ENCODE data around the gene NUDCD3. TPM values are rescaled to one million over a fixed set of nuclear protein-coding genes. Genes with fewer than 3 reads are reported as not detected.

NUDCD3 gene
- total and polyA plus RNA-seq, 2 of the 8 experiments (the other 6 are each of a cell fraction or from before 2014, with no cell fraction given) = 35.2 to 93.7 TPM

- Histone ChIP-seq H3K9ac (replicated peaks in 1 of 4; ENCODE audit: extremely low read depth in 1 of 4, low read depth in 3 of 4, low read length in 3 of 4) (no peak overlapping the region), H4K91ac (replicated peaks; ENCODE audit: insufficient read length, low read length) (no peak overlapping the region), H3K56ac (replicated peaks; ENCODE audit: insufficient read length, low read depth, low read length) (no peak overlapping the region), H2AK5ac (ENCODE audit: low read depth, low read length) (no peak overlapping the region), H2BK5ac (ENCODE audit: low read depth, low read length) (no peak overlapping the region), H3K27me3 (replicated peaks in 1 of 4; ENCODE audit: control insufficient read depth in 3 of 4, extremely low read depth in 1 of 4, insufficient read depth in 3 of 4, low read length in 3 of 4) (no peaks in the 10 kb centered on the region), H2BK12ac (ENCODE audit: low read depth, low read length) (no peak overlapping the region), H3K4ac (replicated peaks; ENCODE audit: insufficient read length, low read depth, low read length) (no peak overlapping the region), H3K23ac (ENCODE audit: insufficient read length) (no peak overlapping the region), H3K14ac (ENCODE audit: insufficient read length) (no peak overlapping the region), H3K79me2 (ENCODE audit: control insufficient read depth in 1 of 2, insufficient read depth in 2 of 2, low read length in 2 of 2) (peaks cover 0 to 21% of the 10 kb centered on the region in 2 experiments; a peak in 2 of 4 replicates), H4K8ac (ENCODE audit: extremely low read depth, insufficient read depth, low read length) (no peak overlapping the region), H3K9me3 (ENCODE audit: insufficient read depth in 2 of 2, low read depth in 1 of 2, low read length in 1 of 2) (no peaks in the 10 kb centered on the region), H2BK120ac (replicated peaks; ENCODE audit: low read depth, low read length) (no peak overlapping the region), H3K4me1 (replicated peaks in 1 of 4; ENCODE audit: control insufficient read depth in 3 of 4, insufficient read depth in 4 of 4, low read length in 3 of 4) (peaks cover under 1 to 10% (median 2%) of the 10 kb centered on the region in 4 experiments; a peak in 5 of 7 replicates), H3K18ac (ENCODE audit: extremely low read depth, low read length) (no peak overlapping the region), H2BK20ac (ENCODE audit: low read length) (no peak overlapping the region), H3K27ac (ENCODE audit: low read depth, low read length) (no peak overlapping the region), H4K5ac (ENCODE audit: insufficient read length, low read depth, low read length) (no peak overlapping the region), H3K4me3 (ENCODE audit: extremely low read depth in 1 of 4, insufficient read depth in 2 of 4, low read depth in 3 of 4, low read length in 4 of 4) (no peak overlapping the region), H2BK15ac (ENCODE audit: low read length) (no peak overlapping the region), H3K36me3 (ENCODE audit: control insufficient read depth in 2 of 4, insufficient read depth in 4 of 4, low read length in 3 of 4) (peaks cover 0 to 8% (median 3%) of the 10 kb centered on the region in 4 experiments; a peak in 1 of 8 replicates), H4K20me1 (replicated peaks in 1 of 2; ENCODE audit: control insufficient read depth in 1 of 2, insufficient read depth in 2 of 2, low read length in 2 of 2) (peaks cover 0 to 7% of the 10 kb centered on the region in 2 experiments), H2AFZ (ENCODE audit: low read length) (no peak overlapping the region), H3K4me2 (ENCODE audit: insufficient read depth in 1 of 2, low read depth in 2 of 2, low read length in 2 of 2) (no peak overlapping the region), H3K79me1 (ENCODE audit: low read depth, low read length) (peaks cover 9% of the 10 kb centered on the region), H3K23me2 (ENCODE audit: low read depth, low read length) (no peaks in the 10 kb centered on the region)
- DNase-seq (ENCODE audit: low read depth in 1 of 2, low spot score in 2 of 2) (no peak), FAIRE-seq (no peak)
- WGBS, 2 experiments (ENCODE audit: extremely low coverage in 1 of 2, insufficient coverage in 1 of 2, insufficient read length in 1 of 2, insufficient replicate concordance in 2 of 2, low coverage in 1 of 2, low lambda C conversion rate in 2 of 2, missing lambda C conversion rate in 1 of 2) = 91% methylated on average over 2 of the region's 2 CpGs; no CpG with 5 or more reads in 1 of the 2 experiments
- ChIA-PET POLR2A (ENCODE audit: partially characterized antibody) (no interaction called here), CTCF (ENCODE audit: partially characterized antibody) (interaction anchor here (0.7 to 4.5 kb wide), 5 partner anchors 15 to 55 kb away, joined by 3 to 17 read pairs (median 4); no protein-coding TSS in a partner anchor)
- TF ChIP-seq SP2 (IDR thresholded peaks at IDR 0.05; ENCODE audit: low read length) = no peak
- TF ChIP-seq CBX8 (IDR thresholded peaks at IDR 0.05; ENCODE audit: borderline replicate concordance, low read depth, low read length) = no peak
- TF ChIP-seq, protein P1, sequence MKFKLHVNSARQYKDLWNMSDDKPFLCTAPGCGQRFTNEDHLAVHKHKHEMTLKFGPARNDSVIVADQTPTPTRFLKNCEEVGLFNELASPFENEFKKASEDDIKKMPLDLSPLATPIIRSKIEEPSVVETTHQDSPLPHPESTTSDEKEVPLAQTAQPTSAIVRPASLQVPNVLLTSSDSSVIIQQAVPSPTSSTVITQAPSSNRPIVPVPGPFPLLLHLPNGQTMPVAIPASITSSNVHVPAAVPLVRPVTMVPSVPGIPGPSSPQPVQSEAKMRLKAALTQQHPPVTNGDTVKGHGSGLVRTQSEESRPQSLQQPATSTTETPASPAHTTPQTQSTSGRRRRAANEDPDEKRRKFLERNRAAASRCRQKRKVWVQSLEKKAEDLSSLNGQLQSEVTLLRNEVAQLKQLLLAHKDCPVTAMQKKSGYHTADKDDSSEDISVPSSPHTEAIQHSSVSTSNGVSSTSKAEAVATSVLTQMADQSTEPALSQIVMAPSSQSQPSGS (IDR thresholded peaks at IDR 0.05; ENCODE audit: low read length) = no peak
- TF ChIP-seq SRF (IDR thresholded peaks at IDR 0.05; ENCODE audit: low read depth, low read length) = no peak
- no peak for TF ChIP-seq JUND (IDR thresholded peaks at IDR 0.05; ENCODE audit: low read length)
- no peak for TF ChIP-seq KDM5A (IDR thresholded peaks at IDR 0.05; ENCODE audit: low read length)
- no peak for TF ChIP-seq TCF12 (IDR thresholded peaks at IDR 0.05; ENCODE audit: low read depth, low read length)
- TF ChIP-seq EZH2 (IDR thresholded peaks at IDR 0.05; ENCODE audit: low read depth, low read length, severe bottlenecking) = no peak
- TF ChIP-seq MAX (IDR thresholded peaks at IDR 0.05) = no peak
- TF ChIP-seq SUZ12 (IDR thresholded peaks at IDR 0.05; ENCODE audit: low read length) = no peak
- no peak for TF ChIP-seq CHD1 (IDR thresholded peaks at IDR 0.05; ENCODE audit: low read depth, low read length)
- TF ChIP-seq NRF1 (IDR thresholded peaks at IDR 0.05; ENCODE audit: low read depth, low read length) = no peak
Measured at GRCh38 chr7:44403775-44404174, 86.7 kb downstream of the NUDCD3 start.

All from H1 (cell line).